EH (cell line): ENCODE measurements around the gene MRPL57.
"Not testable (repeated sequence)": the region's sequence is repeated elsewhere in the genome, so short reads cannot be mapped to it uniquely, and the experiment has no call there.

Source experiments
- DNase-seq: peaks from one replicate; pipeline ENCODE4 v3.0.0-alpha.2; 2015; ENCODE audit warnings: low read depth

MRPL57 gene

DNA sequence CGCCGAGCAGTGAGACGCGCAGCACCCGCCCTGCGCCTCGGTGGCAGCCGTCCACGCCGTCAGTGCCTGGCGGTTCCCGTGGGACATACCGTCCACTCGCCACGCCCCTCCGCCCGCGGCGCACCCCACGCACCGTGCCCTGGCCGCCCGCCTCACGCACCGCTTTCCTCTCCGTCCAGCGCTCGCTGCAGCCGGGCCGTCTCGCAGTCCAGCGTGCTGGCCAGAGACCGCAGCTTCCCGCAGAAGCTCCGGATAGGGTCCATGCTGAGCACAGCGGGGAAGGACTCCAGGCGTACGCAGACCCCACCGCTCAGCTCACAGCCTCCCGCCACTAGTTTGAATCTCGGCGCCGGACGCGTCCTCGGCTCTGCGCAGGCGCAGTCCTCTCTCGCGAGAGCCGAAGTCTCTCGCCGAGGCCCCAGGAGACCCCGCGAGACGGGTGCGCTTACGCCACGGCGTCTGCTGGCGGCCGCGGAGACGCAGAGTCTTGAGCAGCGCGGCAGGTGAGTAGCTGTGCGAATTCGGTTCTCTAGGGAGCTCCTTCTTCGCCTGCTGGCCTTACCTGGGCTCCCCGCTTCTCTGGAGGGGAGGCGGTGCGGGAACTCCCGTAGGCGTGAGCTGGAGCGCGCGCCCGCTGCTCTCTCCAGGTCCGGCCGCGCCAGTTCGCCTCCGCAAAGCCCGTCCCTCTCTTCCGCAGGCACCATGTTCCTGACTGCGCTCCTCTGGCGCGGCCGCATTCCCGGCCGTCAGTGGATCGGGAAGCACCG, at the start of gene MRPL57, which contains the start of gene SKA3:
MRPL57 (plus strand) TSS at position 444 of the 767 bp plus-strand sequence; CDS start at position 703, 259 bp downstream.
SKA3 (minus strand) TSS at position 338 of the 767 bp plus-strand sequence; CDS start at position 263, 75 bp downstream.
- DNase-seq = peak; percentile 93

DNA sequence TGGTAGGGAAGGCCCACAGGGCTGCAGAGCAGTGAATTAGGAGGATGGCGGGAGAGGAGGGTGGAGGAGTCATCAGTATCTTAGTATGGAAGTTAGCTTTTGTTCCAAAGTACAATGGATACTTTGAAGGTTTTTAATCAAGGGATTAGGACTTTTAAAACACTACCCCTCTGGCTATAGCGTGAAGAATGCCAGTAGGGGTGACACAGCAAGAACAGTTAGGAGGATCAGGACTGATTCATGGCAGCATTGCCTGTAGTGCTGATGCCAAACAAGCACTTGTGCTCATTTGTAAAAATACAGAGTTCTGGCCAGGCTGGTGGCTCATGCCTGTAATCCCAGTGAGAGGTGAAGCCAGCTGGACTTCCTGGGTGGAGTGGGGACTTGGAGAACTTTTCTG, 46.3 kb upstream of the MRPL57 start:
- DNase-seq = peak; percentile 32

DNA sequence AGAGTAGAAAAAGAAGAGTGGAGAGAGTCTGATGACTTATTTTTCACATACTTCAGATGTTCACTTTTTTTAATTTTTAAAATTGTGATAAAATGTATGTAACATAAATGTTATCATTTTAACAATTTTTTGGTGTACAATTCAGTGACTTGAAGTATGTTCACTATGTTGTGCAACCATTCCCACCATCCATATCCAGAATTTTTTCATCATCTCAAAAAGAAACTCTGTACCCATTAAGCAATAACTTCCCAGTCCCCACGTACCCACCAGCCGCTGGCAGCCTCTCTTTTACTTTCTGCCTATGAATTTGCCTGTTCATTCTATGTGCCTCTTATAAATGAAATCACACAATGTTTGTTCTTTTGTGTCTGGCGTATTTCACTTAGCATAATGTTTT, 43.4 kb upstream of the MRPL57 start:
- DNase-seq = no peak

DNA sequence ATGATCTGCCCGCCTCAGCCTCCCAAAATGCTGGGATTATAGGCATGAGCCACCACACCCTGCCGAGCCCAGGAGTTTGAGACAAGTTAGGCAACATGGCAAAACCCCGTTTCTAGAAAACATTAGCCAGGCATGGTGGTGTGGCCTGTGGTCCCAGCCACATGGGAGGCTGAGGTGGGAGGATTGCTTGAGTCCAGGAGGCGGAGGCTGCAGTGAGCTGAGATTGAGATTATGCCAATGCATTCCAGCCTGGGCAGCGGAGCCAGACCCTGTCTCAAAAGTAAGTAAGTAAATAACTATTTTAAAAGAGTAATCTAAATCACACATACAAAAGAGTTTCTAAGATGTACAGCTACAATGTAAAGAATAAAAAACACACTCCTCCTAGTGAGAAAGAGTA, 42.0 kb upstream of the MRPL57 start:
- DNase-seq = no peak

DNA sequence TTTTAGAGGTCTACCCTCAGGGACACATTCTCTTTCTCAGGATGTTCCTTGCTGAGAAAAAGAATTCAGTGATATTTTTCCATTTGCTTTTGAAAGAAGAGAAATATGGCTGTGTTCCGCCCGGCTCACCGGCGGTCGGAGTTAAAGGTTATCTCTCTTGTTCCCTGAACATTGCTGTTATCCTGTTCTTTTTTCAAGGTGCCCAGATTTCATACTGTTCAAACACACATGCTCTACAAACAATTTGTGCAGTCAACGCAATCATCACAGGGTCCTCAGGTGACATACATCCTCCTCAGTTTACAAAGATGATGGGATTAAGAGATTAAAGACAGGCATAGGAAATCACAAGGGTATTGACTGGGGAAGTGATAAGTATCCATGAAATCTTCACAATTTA, 40.6 kb upstream of the MRPL57 start:
- not testable (repeated sequence) for DNase-seq

DNA sequence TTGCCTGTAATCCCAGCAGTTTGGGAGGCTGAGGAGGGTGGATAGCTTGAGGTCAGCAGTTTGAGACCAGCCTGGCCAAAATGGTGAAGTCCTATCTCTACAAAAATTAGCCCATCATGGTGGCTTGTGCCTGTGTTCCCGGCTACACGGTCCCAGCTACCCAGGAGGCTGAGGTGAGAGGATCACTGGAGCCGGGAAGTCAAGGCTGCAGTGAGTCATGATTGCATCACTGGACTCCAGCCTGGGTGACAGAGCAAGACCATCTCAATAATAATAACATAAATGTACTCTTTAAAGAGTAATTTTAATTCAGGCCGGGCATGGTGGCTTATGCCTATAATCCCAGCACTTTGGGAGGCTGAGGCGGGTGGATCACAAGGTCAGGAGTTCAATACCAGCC, 38.8 kb upstream of the MRPL57 start:
- peak; percentile 56 for DNase-seq

DNA sequence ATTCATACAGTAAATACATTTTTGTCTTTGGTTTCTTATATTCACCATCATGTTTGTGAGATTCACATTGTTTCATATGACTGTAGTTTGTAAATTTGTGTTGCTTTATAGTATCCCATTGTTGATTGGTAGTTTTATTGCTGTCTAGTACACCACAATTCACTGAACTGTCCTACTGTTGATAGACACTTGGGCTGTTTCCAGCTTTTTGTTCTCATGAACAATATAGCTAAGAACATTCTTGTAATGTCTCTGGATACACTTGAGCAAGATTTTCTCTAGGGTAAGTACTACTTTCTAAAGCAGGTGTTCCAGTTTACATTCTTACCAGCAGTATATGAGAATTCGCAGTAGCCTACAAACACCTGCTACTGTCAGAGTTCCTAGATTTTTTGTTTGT, 37.9 kb upstream of the MRPL57 start:
- DNase-seq = no peak

DNA sequence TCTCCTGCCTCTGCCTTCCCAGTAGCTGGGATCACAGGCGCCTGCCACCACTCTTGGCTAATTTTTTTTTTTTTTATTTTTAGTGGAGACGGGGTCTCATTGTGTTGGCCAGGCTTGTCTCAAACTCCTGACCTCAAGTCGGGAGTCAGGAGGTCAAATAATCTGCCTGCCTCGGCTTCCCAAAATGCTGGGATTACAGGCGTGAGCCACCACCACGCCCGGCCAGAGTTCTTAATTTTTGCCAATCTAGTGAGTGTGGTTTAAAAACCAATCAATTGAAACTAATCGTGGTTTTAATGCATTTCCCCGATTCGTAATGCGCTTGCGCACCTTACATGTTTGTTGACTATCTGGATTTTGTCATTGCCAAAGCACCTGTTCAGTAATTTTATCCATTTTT, 37.1 kb upstream of the MRPL57 start:
- DNase-seq = no peak

DNA sequence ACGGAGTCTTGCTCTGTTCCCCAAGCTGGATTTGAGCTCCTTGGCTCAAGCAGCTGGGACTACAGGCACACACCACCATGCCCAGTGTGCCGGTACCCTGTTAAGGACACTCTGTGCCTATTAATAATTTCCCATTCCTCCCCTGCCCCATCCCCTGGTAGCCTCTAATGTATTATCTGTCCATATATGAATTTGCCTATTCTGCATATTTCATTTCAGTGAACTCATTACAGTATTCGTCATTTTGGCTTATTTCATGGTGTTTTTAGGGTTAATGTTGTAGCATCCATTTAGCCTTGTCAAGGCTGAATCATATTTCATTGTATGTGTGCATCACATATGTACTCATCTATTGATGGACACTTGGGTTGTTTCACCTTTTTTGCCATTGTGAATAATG, 33.7 kb upstream of the MRPL57 start:
- DNase-seq = no peak

DNA sequence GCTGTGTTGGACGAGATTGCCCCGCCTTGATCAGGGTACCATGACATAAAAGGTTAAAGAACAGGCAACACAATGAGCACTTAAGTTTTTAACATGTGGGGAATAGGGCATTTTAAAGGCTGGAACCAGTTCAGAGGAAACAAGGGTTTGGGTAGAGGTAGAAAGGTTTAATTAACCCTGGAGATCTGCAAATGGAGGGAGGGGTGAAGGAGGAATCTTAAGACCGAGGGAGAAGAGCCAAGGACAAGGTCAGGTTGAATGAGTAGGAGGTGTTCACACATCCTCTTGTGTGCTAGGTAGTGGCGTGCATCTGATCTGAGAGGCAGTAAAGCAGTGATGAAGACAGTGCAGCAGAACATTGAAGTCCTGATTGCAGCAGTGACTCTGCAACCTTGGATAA, 28.6 kb upstream of the MRPL57 start:
- DNase-seq = no peak

DNA sequence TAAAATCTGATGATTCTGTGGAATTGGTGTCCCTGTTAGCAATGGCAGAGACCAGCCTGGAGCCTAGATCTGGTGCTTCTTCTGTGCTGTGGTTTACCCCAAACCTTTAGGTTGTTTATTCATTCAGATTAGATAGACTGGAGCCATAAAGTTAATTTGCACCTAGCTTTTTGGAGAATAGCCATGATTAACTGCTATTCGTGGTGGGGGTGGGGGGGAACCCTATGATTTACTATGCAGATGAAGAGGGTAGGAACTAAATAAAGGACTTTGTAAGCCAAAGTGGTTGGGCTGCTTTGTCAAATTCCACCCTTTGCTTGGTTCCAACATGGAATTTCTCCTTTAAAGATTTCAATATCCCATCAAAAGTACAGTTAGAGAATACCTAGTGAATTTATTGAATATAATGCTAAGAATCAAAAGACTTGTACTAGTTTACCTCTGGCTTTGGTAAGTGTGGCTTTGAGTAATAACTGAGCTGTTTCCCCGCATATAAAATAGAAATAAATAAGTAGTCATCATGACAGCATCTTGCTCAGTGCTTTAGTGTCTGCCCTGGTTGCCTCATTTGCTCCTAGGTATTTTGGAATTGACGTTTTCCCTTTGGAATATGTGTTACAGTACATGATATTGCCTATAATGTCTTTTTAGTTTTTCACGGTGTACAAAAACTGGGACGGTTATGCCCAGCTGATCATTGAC, 27.8 kb upstream of the MRPL57 start:
- no peak for DNase-seq

DNA sequence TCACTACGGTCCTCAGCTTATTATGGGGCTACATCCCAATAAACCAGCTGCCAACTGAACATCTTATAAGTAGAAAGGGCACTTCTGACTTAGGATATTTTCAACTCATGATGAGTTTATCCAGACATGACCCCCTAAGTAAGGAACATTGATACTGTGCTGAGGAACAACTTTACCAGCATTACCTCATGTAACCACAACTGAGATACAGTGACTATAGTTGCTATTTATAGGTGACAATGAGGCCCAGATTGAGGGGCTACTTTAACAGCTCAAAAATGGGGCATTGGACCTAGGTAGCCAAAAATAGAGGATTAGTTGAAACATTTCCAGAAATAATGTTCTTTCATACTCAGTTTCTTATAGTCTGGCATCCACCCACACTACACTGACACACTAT, 26.9 kb upstream of the MRPL57 start:
- no peak for DNase-seq

DNA sequence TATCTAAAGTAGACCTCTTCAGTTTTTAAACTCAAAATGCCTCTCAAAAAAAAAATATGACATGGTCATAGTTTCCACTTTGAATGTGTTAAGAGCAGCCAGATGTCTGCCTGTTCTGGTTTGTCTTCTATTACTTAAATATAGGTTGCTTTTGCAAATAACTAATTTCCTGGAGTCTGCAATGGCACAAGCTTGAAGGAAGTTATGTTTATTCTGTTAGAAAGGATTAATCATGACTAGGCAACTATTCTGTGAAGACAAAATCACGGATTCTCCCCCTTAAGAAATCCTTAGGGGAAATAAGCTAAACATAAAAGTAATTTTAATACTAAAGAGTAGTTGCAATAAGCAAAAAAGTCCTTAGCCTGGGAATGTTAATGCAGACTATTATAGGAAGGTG, 26.4 kb upstream of the MRPL57 start:
- DNase-seq = no peak

DNA sequence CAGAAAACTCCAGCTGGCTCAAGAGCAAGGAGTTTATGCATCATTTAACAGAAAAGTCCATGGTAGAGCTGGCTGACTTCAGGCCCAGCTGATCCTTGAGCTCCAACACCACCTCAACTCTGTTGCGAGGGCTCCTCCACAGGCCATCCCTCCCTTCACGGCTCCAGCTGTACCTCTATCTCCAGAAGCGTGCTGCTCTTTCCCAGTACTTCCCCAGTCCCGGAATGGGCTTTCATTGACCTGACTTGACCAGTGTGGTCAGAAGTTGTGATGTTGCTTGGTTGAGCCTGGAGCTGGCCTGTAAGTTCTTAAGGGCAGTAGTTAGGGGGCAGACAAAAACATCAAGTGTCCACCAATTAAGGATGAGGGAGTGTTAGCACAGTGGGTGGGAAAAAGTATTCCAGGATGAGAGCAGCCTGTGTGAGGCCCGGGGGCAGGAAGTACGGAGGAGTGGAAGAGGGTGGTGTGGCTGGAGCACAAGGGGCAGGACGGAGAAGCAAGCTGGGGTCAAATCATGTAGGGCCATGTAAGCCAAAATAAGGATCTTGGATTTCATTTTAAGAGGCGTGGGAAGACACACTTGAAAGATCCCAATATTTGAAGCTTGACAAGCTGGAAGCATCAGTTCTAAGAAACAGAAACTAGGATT, 24.1 kb upstream of the MRPL57 start:
- no peak for DNase-seq

DNA sequence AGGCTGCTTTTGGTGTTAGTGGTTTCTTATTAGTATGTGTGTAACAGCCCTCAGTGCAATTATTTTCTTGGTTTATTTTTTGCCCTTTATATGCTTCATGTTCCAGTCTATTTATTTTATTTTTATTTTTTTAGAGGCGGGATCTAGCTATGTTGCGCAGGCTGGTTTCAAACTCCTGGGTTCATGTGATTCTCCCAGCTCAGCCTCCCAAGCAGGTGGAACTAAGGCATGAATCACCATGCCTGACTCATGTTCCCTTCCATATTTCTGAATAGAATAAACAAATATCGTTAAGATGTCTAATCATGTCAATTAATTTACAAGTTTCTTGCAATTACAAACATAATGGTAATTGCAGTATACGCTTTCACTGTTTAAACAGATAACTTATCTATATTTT, 11.8 kb upstream of the MRPL57 start:
- no peak for DNase-seq

DNA sequence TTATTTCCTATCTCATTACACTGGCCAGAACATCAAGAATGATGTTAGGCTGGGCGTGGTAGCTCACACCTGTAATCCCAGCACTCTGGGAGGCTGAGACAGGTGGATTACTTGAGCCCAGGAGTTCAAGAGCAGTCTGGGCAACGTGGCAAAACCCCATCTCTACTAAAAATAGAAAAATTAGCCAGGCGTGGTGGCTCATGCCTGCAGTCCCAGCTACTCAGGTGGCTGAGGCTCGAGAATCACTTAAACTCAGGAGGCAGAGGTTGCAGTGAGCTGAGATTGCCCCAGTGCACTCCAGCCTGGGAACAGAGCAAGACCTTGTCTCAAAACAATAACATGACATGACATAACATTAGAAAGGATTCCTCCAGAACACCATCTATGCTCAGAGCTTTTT, 10.9 kb upstream of the MRPL57 start:
- DNase-seq = not testable (repeated sequence)

DNA sequence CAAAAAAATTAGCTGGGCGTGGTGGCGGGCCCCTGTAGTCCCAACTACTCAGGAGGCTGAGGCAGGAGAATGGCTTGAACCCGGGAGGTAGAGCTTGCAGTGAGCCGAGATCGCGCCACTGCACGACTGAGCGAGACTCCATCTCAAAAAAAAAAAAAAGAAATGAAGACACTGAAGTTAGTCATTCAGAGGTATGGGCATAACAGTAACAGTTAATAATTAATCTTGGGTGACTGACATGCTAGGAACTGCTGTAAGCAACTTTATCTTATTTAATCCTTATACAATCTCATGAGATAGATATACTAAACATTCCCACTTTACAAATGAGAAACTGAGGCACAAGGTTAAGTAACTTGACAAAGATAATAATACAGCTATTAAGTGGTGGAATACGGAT, 5.0 kb upstream of the MRPL57 start:
- no peak for DNase-seq

DNA sequence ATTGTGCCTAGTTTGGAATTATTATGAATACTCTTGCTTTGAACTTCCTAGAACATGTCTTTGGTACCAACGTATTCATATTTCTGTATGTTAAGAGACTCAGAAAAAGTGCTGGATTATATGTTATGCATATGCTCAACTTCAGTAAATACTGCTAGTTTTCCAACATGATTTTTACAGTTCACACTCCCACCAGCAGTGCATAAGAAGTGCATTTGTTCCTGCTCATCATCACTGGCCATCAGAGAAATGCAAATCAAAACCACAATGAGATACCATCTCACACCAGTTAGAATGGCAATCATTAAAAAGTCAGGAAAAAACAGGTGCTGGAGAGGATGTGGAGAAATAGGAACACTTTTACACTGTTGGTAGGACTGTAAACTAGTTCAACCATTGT, 2.7 kb upstream of the MRPL57 start:
- not testable (repeated sequence) for DNase-seq

DNA sequence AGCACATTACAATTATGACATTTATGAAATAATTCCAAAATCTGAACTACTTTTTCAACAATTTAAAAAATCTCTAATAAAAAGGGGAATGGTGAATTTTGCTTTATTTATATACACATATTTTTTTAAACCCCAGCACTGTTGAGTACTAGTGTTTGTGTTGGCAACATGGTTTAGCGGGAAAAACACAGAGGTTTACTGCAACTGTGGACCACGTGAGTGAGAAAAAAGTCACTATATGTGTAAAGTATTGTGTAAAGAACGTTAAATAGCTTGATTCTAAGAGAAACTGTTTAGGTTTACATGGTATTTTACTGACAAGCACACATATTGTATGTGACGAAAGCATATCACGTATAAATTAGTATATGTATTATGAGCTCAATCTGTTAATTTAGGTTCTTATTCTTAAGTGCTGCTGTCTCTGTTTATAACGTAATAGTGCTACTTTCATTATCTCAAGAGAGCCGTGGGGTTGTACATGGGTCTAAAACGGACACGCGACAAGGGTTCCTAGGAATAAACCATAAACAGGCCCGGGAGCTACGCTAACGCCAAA, 723 bp upstream of the MRPL57 start:
- no peak for DNase-seq

DNA sequence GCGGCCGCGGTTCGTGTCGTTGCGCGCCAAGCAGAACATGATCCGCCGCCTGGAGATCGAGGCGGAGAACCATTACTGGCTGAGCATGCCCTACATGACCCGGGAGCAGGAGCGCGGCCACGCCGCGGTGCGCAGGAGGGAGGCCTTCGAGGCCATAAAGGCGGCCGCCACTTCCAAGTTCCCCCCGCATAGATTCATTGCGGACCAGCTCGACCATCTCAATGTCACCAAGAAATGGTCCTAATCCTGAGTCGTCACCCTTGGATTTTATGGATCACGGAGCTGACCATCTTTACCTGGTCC, 475 bp downstream of the MRPL57 start:
- DNase-seq = no peak

DNA sequence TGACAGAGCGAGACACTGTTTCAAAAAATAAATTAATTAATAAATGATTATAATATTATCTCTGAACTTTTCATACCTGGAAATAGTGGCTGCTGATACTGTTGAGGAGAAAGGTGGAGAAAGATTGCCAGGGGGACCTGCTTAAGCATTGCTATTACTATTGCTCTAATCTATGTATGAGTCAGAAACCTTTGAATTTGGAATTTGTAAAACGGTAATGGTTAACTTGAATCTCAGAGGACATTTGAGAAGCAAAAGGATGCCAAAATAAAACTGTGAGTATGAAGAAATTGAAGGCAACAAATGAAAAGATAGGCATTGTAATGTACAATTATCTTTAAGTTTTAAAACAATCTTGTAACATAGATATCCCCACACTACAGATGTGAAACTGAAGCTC, 5.2 kb downstream of the MRPL57 start:
- no peak for DNase-seq

DNA sequence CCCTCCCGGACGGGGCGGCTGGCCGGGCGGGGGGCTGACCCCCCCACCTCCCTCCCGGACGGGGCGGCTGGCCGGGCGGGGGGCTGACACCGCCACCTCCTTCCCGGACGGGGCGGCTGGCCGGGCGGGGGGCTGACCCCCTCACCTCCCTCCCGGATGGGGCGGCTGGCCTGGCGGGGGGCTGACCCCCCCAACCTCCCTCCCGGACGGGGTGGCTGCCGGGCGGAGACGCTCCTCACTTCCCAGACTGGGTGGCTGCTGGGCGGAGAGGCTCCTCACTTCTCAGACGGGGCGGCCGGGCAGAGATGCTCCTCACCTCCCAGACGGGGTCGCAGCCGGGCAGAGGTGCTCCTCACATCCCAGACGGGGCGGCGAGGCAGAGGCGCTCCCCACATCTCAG, 10.0 kb downstream of the MRPL57 start:
- not testable (repeated sequence) for DNase-seq

DNA sequence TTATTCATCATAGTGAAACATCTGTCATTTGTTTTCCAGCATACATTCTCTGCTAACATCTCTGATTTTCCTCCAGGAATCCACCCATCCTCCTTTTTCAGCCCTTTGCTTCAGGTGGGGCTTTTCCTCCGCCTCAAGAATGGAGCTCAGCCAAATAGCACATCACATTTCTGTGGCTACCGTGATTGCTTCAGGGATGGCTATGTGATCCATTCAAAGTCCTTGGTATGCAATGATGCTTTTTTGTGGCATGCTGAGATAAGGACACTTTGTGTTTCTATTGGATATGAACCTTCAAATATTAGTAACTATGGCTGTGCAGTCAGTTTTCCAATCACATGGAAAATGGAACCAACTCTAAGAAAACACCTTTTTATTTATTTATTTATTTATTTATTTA, 18.3 kb downstream of the MRPL57 start:
- DNase-seq = peak; percentile 24
